Measurements from ENCODE around the gene TSPAN15.

Gene TSPAN15

GRCh38 chr10:69451209-69451783, at the start of gene TSPAN15:
TSPAN15 (plus strand) TSS chr10:69451465; CDS start chr10:69451595, 130 bp downstream.
- DNase-seq: peak; percentile 87

GRCh38 chr10:69402386-69402785, 48.9 kb upstream of the TSPAN15 start:
- DNase-seq: no peak

- DNase-seq: no peak
These were observed 48.2 kb upstream of the TSPAN15 start for GRCh38 chr10:69403066-69403465.

- DNase-seq: no peak
These were observed 47.7 kb upstream of the TSPAN15 start for GRCh38 chr10:69403519-69403918.

- no peak for DNase-seq
These were observed 46.5 kb upstream of the TSPAN15 start for GRCh38 chr10:69404786-69405185.

- no peak for DNase-seq
These were observed 46.0 kb upstream of the TSPAN15 start for GRCh38 chr10:69405221-69405620.

GRCh38 chr10:69406302-69406811, 44.9 kb upstream of the TSPAN15 start:
- DNase-seq: no peak

- DNase-seq: no peak
These were observed 44.3 kb upstream of the TSPAN15 start for GRCh38 chr10:69406816-69407580.

GRCh38 chr10:69407621-69408301, 43.5 kb upstream of the TSPAN15 start:
- peak; percentile 41 for DNase-seq

GRCh38 chr10:69408318-69409175, 42.7 kb upstream of the TSPAN15 start:
- peak; percentile 94 for DNase-seq

- DNase-seq: no peak
These were observed 42.1 kb upstream of the TSPAN15 start for GRCh38 chr10:69409176-69409495.

GRCh38 chr10:69409968-69410367, 41.3 kb upstream of the TSPAN15 start:
- peak; percentile 19 for DNase-seq

GRCh38 chr10:69410487-69410886, 40.8 kb upstream of the TSPAN15 start:
- DNase-seq: no peak

- no peak for DNase-seq
These were observed 39.8 kb upstream of the TSPAN15 start for GRCh38 chr10:69411476-69411875.

- no peak for DNase-seq
These were observed 39.0 kb upstream of the TSPAN15 start for GRCh38 chr10:69412232-69412790.

GRCh38 chr10:69413221-69413865, 37.9 kb upstream of the TSPAN15 start:
- DNase-seq: peak; percentile 53

GRCh38 chr10:69414036-69415018, 36.9 kb upstream of the TSPAN15 start:
- DNase-seq: no peak

GRCh38 chr10:69415049-69415448, 36.2 kb upstream of the TSPAN15 start:
- DNase-seq: no peak

GRCh38 chr10:69415951-69416350, 35.3 kb upstream of the TSPAN15 start:
- DNase-seq: no peak

- no peak for DNase-seq
These were observed 34.6 kb upstream of the TSPAN15 start, which contains the start of gene TACR2 for GRCh38 chr10:69416695-69417094. TACR2 (minus strand) TSS chr10:69416918; CDS start chr10:69416323, 595 bp downstream.

- DNase-seq: no peak
These were observed 33.7 kb upstream of the TSPAN15 start for GRCh38 chr10:69417542-69417941.
